ENCODE measurements around the gene HMOX1. TPM values are rescaled to one million over a fixed set of nuclear protein-coding genes. Genes with fewer than 3 reads are reported as not detected.

The HMOX1 gene
- total RNA-seq, 1 experiment from 2014 or later = 26.4 TPM

GRCh38 chr22:35419756-35420155 lies 38.9 kb downstream of the HMOX1 start:
- ATAC-seq = no peak
- H3K4me3 ChIP-seq (replicated peaks in 1 of 2; ENCODE audit: low read depth in 1 of 2, low read length in 2 of 2) = no peak overlapping the region
- intact Hi-C loops (cut with micrococcal nuclease) = no loop called here
- DNase-seq (ENCODE audit: low read depth, low spot score) = no peak
- no peaks in the 10 kb centered on the region for H3K9me3 ChIP-seq (ENCODE audit: control insufficient read depth in 1 of 2, insufficient read depth in 1 of 2, low read depth in 1 of 2, low read length in 2 of 2)
- 0 out of 2 replicates have a peak, but pooled peaks cover under 1% of the 10 kb centered on the region for H4K20me1 ChIP-seq (ENCODE audit: insufficient read depth)
- CTCF ChIA-PET = no interaction called here
- no peak overlapping the region for H3K9ac ChIP-seq (ENCODE audit: low read length)
- peaks cover 29 to 91% of the 10 kb centered on the region in 2 experiments for H3K36me3 ChIP-seq (ENCODE audit: control insufficient read depth in 1 of 2, insufficient read depth in 2 of 2, low read length in 2 of 2)
- H2AFZ ChIP-seq (ENCODE audit: low read depth, low read length, poor library complexity, severe bottlenecking) = no peak overlapping the region
- H3K27me3 ChIP-seq (ENCODE audit: insufficient read depth, low read length) = no peaks in the 10 kb centered on the region
- TF ChIP-seq JUND (IDR thresholded peaks at IDR 0.05) (no peak), EZH2phosphoT487 (IDR thresholded peaks at IDR 0.05; ENCODE audit: borderline replicate concordance) (no peak), YY1 (IDR thresholded peaks at IDR 0.05; ENCODE audit: extremely low read depth, insufficient replicate concordance, low read depth, low read length) (no peak), CEBPB (IDR thresholded peaks at IDR 0.05; ENCODE audit: low read depth) (no peak), TCF7L2 (IDR thresholded peaks at IDR 0.05; ENCODE audit: borderline replicate concordance, extremely low read depth, insufficient read depth, insufficient read length) (no peak), SP1 (IDR thresholded peaks at IDR 0.05; ENCODE audit: low read depth) (no peak), ZNF274 (IDR thresholded peaks at IDR 0.05; ENCODE audit: low read depth, low read length) (no peak), FOSL1 (IDR thresholded peaks at IDR 0.05; ENCODE audit: low read depth) (no peak), ATF3 (IDR thresholded peaks at IDR 0.05) (no peak), EZH2 (IDR thresholded peaks at IDR 0.05) (no peak), EGR1 (IDR thresholded peaks at IDR 0.05; ENCODE audit: low read depth) (no peak), POLR2A (IDR thresholded peaks at IDR 0.05; ENCODE audit: borderline replicate concordance, extremely low read depth, insufficient read depth, insufficient read length) (no peak), SIN3A (IDR thresholded peaks at IDR 0.05; ENCODE audit: low read depth) (no peak)
- RAD21 ChIA-PET (ENCODE audit: low non-redundant PET in 1 of 2, low total read pairs in 2 of 2, uncharacterized antibody in 2 of 2, unreplicated experiment in 2 of 2) = no interaction called here
- BruUV-seq (replicated peaks) = no TSS peak
- H3K4me1 ChIP-seq (ENCODE audit: control insufficient read depth in 1 of 2, insufficient read depth in 2 of 2, low read length in 2 of 2) = no peaks in the 10 kb centered on the region
- POLR2A ChIA-PET = no interaction called here
- H3K9me2 ChIP-seq (ENCODE audit: insufficient read depth) = no peaks in the 10 kb centered on the region
- no peaks in the 10 kb centered on the region for H3K79me2 ChIP-seq (ENCODE audit: insufficient read depth, low read length)
- no peak overlapping the region for H3K4me2 ChIP-seq (ENCODE audit: low read length)
- no peak overlapping the region for H3K27ac ChIP-seq (ENCODE audit: low read depth, low read length)

- 0 out of 2 replicates have a peak, but pooled peaks cover 4% of the 10 kb centered on the region for H3K79me2 ChIP-seq (ENCODE audit: insufficient read depth, low read length)
- H3K27me3 ChIP-seq (ENCODE audit: insufficient read depth, low read length) = no peaks in the 10 kb centered on the region
- ChIA-PET CTCF (no interaction called here), POLR2A (no interaction called here), RAD21 (ENCODE audit: low non-redundant PET in 1 of 2, low total read pairs in 2 of 2, uncharacterized antibody in 2 of 2, unreplicated experiment in 2 of 2) (no interaction called here)
- no TSS peak for BruUV-seq (replicated peaks)
- intact Hi-C loops (cut with micrococcal nuclease) = no loop called here
- H3K27ac ChIP-seq (ENCODE audit: low read depth, low read length) = no peak overlapping the region
- no peak for ATAC-seq
- H3K4me1 ChIP-seq (ENCODE audit: control insufficient read depth in 1 of 2, insufficient read depth in 2 of 2, low read length in 2 of 2) = peaks cover 7 to 8% of the 10 kb centered on the region in 2 experiments; a peak in 3 of 4 replicates
- no peaks in the 10 kb centered on the region for H3K9me3 ChIP-seq (ENCODE audit: control insufficient read depth in 1 of 2, insufficient read depth in 1 of 2, low read depth in 1 of 2, low read length in 2 of 2)
- H3K4me3 ChIP-seq (replicated peaks in 1 of 2; ENCODE audit: low read depth in 1 of 2, low read length in 2 of 2) = no peak overlapping the region
- H3K4me2 ChIP-seq (ENCODE audit: low read length) = no peak overlapping the region
- H3K9ac ChIP-seq (ENCODE audit: low read length) = no peak overlapping the region
- H3K9me2 ChIP-seq (ENCODE audit: insufficient read depth) = no peaks in the 10 kb centered on the region
- no peak overlapping the region for H2AFZ ChIP-seq (ENCODE audit: low read depth, low read length, poor library complexity, severe bottlenecking)
- no peak for DNase-seq (ENCODE audit: low read depth, low spot score)
- 0 out of 2 replicates have a peak, but pooled peaks cover 3% of the 10 kb centered on the region for H4K20me1 ChIP-seq (ENCODE audit: insufficient read depth)
- peaks cover 22 to 91% of the 10 kb centered on the region in 2 experiments for H3K36me3 ChIP-seq (ENCODE audit: control insufficient read depth in 1 of 2, insufficient read depth in 2 of 2, low read length in 2 of 2)
- TF ChIP-seq POLR2AphosphoS5 (IDR thresholded peaks at IDR 0.05; ENCODE audit: low read depth, low read length) (no peak), ZBTB33 (IDR thresholded peaks at IDR 0.05; ENCODE audit: extremely low read depth, insufficient replicate concordance, low read length) (no peak), ZFX (IDR thresholded peaks at IDR 0.05) (no peak), EZH2phosphoT487 (IDR thresholded peaks at IDR 0.05; ENCODE audit: borderline replicate concordance) (no peak), YY1 (IDR thresholded peaks at IDR 0.05; ENCODE audit: extremely low read depth, insufficient replicate concordance, low read depth, low read length) (no peak), SP1 (IDR thresholded peaks at IDR 0.05; ENCODE audit: low read depth) (no peak), ZNF274 (IDR thresholded peaks at IDR 0.05; ENCODE audit: low read depth, low read length) (no peak), JUND (IDR thresholded peaks at IDR 0.05) (no peak), FOSL1 (IDR thresholded peaks at IDR 0.05; ENCODE audit: low read depth) (no peak), MAX (IDR thresholded peaks at IDR 0.05) (no peak)
Observed at GRCh38 chr22:35421121-35421520, 40.2 kb downstream of the HMOX1 start.

Data from HCT116 (cell line).